Frontal cortex (tissue), 4 donors: ENCODE data around the gene NRK. TPM values are rescaled to one million over a fixed set of nuclear protein-coding genes. Genes with fewer than 3 reads are reported as not detected.
A peak's percentile ranks its signal among the peaks of the same experiment; 100 is the strongest.
"Not testable (repeated sequence)": the region's sequence is repeated elsewhere in the genome, so short reads cannot be mapped to it uniquely, and the experiment has no call there.

Source experiments
- DNase-seq, 2 donors: peaks; one replicate each; pipeline ENCODE4 v3.0.0; 2012; ENCODE audit warnings: low spot score in 2 of 2
- FAIRE-seq: peaks from 2 replicates; lab custom pipeline; 2012; peaks lifted over from hg19 to GRCh38; lab: Jason Lieb, UNC
- total RNA-seq: library from RNA; depleted of rRNA; stranded (reverse); fragments of >200 nt; gene quantifications from one replicate; pipeline ENCODE4 v1.2.3, GENCODE V29; 2014
- donor health status: control.
- donor health status: control.
- donor health status: control.

NRK gene
- total RNA-seq, 1 donor from 2014 or later, result under 0.01 TPM

- no peak for FAIRE-seq
- DNase-seq, result no peak
Observed at GRCh38 chrX:105874790-105875189, 52.5 kb downstream of the NRK start.

DNA sequence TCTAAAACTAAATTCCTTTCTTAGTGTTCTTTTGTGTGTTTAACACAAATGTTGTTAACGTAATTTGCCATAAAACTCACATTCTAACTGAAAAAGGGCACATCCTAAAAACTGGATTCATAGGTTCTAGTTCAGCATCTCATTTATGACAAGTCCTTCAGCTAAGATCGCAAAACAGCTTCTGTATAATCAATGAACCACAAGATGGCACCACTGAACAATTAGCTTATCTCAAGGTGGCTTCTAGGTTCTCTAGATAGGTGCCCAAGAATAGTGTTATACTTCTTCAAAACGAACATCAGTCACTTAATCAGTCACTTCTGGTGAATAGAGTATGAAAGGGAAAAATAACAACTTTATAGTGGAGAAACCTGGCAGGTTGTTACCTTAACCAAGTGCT, 54.3 kb downstream of the NRK start:
- FAIRE-seq (no peak), DNase-seq (no peak)

- FAIRE-seq, result no peak
- DNase-seq, result no peak
Observed at GRCh38 chrX:105880491-105880890, 58.2 kb downstream of the NRK start.

DNA sequence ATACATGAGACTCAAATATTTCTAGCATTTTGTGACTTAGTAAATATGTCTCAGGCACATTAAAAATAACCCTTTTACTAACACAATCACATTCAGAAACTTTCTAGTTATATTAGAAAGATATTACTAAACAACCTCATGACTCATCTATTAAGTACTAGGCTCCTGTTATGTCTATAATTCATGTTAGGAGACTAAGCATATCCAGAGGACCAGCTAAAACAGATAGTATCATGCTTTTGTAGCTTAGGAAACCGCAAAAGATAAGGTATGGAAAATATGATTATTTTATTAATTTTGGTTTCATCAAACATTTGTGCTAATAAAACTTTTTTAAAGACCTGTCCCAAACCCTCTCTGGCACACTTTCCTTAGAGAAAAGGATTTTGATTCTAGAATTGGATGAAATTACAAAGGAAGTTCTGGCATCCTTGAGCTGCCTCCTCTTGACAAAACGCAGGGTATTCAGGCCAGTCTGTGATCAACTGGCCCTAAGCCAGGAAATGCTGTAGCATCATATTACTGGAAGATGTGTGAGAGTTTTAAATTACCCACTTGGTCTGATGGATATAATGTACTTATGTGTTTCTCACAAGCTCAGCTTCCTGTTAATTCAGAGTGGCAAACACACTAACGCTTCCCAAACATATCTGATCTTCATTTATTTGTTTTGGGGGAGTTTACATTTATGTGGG, 60.4 kb downstream of the NRK start:
- FAIRE-seq (no peak), DNase-seq (no peak)

DNA sequence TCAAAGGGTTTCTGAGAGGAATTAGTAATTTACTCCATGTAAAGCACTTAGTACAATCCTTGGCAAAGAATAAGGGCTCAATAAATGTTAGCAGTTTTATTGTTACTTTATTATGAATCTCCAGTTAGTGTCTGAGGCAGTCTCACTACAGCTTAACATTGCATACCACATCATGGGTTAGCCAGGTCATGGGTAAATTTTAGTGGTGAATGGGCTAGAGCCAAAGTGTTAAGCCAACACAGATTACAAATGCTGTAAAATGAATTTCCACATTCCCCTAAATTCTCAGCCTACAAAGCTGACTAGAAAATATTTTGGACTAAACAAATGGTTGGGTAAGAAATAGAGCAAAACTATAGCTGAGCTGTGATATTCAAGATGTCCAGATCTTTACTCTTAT, 72.4 kb downstream of the NRK start:
- FAIRE-seq (no peak), DNase-seq (no peak)

- no peak for FAIRE-seq
- DNase-seq, result no peak
Observed at GRCh38 chrX:105909576-105909975, 87.2 kb downstream of the NRK start.

- DNase-seq (no peak), FAIRE-seq (no peak)
Observed at GRCh38 chrX:105910563-105911105, 88.3 kb downstream of the NRK start.

- no peak for FAIRE-seq
- no peak for DNase-seq
Observed at GRCh38 chrX:105945266-105945665, 122.9 kb downstream of the NRK start.

- FAIRE-seq (no peak), DNase-seq (no peak)
Observed at GRCh38 chrX:105969487-105969886, 147.1 kb downstream of the NRK start.

DNA sequence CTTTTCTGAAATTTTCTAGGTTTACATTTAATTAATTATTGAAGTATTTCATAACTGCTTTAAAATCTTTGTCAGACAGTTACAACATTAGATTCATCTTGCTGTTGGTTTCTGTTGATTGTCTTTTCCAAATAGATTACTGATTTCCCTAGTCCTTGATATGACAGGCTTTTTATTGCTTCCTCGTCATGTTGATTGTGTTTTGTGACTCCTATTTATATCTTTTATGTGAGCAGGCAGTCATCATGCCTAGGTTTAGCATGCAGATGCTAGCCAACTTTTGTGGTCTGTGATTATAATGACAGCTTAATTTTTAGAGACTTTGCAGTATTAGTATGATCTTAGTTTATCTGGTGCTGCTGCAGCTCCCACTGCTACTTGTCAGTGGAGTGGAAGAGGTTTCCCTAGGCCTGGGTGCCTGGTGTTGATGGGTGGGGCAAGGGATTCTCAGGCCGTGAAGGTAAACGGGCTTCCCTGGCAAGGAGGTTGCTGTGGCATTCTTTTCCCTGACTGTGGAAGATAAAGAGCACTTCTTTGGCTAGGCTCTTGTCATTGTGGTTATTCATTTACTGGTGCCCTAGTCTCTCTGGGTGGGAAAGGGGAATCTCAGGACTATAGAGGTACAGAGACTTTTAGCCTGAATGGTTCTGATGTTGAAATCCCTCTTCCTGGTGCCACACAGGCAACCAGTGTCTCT, 150.5 kb downstream of the NRK start:
- DNase-seq (no peak), FAIRE-seq (peak; percentile 45)

GRCh38 chrX:105973387-105973739, 151.0 kb downstream of the NRK start:
- no peak for DNase-seq
- FAIRE-seq, result no peak

DNA sequence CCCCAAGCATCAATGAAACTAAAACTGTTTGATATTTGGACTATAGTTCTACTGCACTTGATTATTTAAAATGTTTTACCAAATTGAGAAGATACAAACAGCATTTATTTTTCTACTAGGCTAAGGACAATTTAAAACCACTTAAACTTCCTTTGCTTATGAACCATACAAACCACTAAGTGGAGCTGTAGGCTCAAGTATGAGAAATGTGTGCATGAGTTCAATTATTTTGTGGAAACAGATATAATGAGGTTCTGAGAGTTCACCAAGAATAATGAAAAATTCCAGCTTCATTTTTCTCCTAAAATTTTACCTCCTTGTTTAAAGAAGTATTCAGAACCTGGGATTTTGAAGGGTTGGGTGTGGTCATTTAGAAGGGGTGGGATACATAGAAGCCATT, 153.0 kb downstream of the NRK start:
- no peak for FAIRE-seq

DNA sequence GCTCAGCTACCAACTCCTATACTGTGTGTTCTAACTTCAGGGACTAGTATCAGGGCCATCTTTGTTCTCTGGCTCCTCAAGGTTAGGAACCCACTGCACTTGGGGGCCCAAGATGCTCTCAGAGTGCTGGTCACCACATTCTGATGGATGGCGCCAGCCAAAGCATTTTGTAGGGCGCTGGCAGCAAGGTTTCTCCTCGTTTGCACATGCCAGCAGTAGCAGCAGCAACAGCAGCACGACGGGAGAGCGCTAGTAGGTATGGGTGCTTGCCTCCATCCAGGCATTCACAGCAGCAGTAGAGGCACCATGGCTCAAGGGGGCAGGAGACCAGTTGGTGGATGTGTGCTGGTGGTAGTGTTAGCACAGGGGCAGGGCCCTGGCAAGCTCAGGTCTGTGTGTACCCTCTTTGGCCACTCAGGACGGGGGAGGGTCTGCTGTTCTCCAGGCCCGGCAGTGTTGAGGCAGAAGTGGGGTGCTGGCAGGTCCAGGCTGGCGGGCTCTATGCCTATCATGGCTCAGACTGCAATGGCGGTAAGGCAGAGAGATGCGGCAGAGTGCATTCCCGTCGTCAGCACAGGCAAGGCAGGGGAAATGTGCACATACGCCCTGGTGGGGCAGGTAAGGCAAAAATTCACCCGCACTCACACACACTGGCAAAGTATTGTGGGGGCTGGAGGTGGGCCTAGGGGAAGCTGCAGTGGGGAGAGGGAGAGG, 159.6 kb downstream of the NRK start:
- no peak for DNase-seq
- no peak for FAIRE-seq

More for the DNA sequence above, 153.0 kb downstream of the NRK start:
- no peak for DNase-seq

- not testable (repeated sequence) for FAIRE-seq, DNase-seq
Observed at GRCh38 chrX:105988487-105988886, 166.1 kb downstream of the NRK start.

- FAIRE-seq, result no peak
- DNase-seq, result no peak
Observed at GRCh38 chrX:105999294-105999693, 177.0 kb downstream of the NRK start.

GRCh38 chrX:106000203-106000602, 177.9 kb downstream of the NRK start:
- FAIRE-seq (no peak), DNase-seq (no peak)

DNA sequence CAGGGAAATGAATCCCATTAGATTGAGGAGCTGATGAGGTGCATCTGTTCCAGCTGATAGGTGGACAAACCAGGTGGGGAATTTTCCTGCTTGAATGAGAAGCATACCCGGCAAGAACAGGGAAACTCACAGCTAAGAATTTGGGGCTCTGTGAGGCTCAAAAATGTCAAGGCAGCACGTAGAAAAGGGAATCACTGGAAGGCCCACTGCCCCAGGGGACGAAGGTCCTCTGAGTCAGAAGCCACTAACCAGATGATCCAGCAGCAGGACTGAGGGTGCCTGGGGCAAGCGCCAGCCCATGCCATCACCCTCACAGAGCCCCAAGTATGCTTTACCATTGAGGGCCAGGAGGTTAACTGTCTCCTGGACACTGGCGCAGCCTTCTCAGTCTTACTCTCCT, 178.3 kb downstream of the NRK start:
- not testable (repeated sequence) for FAIRE-seq, DNase-seq

GRCh38 chrX:106005684-106006083, 183.3 kb downstream of the NRK start:
- no peak for DNase-seq
- FAIRE-seq, result no peak

GRCh38 chrX:106007815-106008214, 185.5 kb downstream of the NRK start:
- FAIRE-seq (no peak), DNase-seq (no peak)
